Measurements from ENCODE around the gene LRRC18.

LRRC18 gene

DNA sequence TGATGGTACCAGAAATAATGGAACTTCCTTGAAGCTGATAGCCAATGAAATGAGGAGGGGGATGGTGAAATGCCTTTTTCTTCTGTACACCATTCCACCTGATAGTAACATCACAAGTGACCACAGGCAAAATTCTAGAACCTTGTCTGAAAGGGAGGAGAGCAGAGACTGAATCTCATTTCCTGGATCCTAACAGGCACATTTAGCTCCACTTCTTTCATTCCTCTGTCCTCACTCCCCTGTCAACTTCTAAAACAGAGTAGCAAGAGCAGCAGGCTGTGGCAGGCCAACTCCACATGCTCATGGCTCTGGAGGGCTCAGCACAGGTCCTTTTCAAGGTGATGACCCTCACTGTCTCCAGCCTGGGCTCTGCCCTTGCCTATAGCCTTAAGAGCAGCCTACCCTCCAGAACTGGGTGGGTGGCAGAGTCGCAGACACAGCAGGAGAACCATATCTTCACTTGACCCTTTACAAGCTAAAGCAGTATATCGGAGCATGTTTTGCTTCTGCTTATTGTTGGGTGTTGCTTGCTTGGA is at the start of gene LRRC18:
Gene LRRC18 (minus strand): TSS at position 51 of the 536 bp plus-strand sequence. CDS start 25,685 bp downstream, outside the sequence.
- no peak for DNase-seq (ENCODE audit: low read depth in 3 of 3, low spot score in 1 of 3)

DNA sequence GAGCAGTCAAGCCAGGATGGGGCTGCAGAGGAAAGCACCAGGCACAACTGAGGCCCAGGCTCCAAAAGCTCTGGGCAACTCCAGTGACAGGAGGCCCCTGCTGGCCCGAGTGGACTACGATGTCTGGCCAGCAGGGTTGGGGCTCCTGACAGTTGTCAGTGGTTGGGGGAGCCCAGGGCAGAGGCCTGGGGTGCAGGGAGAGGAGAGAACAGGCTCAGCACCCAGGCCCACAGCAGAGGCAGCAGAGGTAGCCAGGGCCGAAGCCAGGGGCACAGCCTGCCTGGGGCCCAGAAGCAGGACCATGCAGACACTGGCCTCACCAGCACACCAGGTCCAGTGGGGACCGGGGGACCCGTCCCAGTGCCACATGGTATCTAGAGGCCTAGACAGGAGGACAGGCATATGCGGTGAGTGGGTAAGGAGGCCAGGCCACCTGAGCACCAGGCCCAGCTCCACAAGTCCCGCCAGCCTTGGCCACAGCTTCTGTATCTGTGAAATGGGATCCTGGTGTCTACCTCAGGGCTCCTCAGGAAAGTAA is 46.0 kb upstream of the LRRC18 start:
- no peak for DNase-seq (ENCODE audit: low read depth in 3 of 3, low spot score in 1 of 3)

DNA sequence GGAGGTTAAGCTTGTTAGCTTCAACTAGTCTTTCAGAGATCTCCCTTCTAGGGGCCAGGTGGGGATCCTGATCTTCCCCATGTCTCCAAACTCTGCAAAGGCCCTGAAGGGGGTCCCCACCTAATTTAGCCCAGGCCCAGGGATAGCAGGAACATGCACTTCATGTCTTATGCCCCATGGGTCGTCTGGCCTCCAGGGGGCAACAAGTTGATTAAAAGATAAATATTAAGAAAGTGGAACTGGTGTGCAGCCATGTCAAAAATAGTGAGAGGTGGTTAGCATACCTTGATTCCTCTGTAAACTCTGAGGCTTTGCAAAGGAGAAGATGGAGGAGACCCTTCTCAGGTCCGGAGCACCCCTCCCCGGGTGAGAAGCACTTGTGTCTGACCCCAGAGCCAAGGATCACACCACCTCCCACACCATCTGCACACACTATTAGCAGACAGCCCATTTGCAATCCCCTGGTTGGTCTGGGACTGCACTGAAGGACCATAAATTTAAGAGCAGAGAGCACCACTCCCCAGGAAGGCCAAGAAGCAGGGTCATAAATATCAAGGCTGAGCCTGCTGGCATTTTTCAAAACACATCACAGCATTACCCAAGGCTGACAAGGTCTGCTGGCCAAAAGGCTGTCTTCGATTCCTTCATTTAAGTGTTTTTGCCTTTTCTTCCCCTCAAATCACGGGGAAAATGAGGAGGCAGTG is 44.2 kb upstream of the LRRC18 start:
- DNase-seq (ENCODE audit: low read depth in 3 of 3, low spot score in 1 of 3), result no peak

- DNase-seq (ENCODE audit: low read depth in 3 of 3, low spot score in 1 of 3), result no peak
These were observed 42.9 kb upstream of the LRRC18 start for GRCh38 chr10:48982584-48982983.

DNA sequence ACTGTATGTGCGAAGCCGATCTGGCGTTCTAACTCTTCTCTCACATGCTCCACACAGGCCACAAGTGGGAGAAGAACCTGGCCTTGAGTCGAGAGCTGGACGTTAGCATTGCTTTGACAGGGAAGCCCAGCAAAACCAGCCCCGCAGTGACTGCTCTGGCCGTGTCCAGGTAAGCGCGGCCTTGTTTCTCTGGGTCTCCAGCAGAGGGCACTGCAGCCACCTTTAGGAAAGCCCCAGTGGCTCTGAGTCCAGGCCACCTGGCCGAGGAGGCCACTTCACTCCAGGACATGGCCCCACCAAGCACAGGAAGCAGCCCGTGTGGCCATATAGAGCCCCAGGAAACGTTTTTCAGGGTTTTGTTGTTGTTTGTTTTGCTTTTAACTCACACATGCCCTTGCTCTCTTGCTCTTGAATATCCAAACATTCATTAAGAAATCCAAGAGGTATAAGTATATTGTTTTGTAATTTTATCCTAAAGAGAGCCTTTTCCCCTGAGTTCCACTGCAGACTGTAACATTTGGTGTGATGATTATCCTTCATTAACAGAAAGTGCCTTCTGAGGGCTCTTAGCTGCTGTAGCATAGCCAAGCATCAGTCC is 41.8 kb upstream of the LRRC18 start:
- DNase-seq (ENCODE audit: low read depth in 3 of 3, low spot score in 1 of 3), result peak in 1 of 3 donors; percentile 6

DNA sequence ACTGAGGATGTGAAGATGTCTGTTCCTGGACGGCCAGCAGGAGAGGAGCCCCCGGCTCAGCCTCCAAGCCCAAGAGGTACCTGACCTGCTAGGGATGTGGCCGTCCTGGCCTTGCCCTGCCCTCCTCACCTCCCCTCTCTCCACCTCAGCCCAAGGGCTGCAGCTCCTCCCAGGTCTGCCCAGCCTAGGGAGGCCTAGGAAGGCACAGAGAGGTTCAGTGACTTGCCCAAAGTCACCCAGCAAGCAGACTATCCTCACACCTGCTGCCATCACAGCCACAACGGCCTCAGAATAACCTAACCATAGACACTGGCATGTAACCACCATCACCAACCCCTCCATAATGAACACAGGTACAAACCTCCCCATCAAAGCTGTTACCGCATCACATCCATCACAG is 38.7 kb upstream of the LRRC18 start:
- DNase-seq (ENCODE audit: low read depth in 3 of 3, low spot score in 1 of 3), result no peak

DNA sequence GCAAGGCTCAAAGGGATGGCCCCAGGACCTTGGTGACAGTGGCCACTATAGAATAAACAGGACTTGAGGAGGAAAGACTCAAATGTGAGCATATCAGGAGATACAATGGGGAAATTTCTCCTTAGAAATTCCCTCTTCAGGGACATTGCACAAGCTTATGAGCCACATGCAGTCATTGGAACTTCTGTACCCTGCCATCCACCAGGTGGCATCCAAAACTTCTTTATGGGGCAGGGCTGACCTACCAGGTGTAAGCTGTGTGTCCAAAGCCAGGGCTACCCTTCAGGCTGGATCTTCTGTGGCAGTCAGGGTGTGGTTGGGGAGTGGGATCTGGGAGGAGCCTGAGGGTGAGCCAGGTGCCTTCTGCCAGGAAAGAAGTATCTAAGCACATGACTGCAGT is 36.6 kb upstream of the LRRC18 start:
- no peak for DNase-seq (ENCODE audit: low read depth in 3 of 3, low spot score in 1 of 3)

DNA sequence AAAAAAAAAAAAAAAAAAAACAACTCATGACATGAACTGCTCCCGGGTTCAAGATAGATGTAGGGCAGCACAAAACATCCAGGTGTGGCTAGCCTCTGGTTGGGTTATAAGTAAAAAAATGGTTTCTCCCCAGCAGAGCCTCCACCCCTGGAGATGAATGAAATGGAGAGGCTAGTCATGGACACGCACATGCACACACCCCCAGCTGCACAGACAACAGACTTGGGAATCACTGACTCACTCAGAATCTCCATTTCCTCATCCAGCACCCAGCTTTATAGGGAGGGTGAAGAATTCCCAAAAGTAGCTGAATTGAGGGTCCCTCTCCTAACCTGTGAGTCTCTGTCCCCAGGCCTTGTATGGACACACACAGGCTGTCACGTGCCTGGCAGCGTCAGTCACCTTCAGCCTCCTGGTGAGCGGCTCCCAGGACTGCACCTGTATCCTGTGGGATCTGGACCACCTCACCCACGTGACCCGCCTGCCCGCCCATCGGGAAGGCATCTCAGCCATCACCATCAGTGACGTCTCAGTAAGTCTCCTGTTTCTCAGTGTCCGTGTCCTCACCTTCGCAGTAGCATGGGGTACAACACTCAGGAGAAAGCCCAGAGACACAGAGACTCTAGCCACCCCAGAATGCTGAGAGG is 35.0 kb upstream of the LRRC18 start:
- no peak for DNase-seq (ENCODE audit: low read depth in 3 of 3, low spot score in 1 of 3)

DNA sequence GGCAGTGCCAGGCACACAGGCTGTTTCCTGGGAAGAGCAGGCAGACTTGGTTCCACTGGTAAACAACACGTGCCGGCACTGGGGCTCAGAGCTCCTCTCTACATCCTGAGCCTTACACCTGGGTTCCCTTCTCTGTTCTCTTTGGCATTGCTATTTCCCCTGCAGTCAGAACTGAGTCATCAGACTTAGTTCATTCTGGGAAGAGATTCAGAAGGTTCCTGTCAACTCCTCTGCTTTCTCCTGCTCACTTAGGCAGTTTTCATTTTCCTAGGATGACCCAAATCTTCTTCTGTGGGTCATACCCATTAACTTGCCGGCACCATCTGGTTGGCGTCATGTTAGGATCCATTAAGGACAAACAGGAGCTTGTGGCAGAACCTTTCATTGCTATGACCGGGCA is 33.4 kb upstream of the LRRC18 start:
- no peak for DNase-seq (ENCODE audit: low read depth in 3 of 3, low spot score in 1 of 3)

- DNase-seq (ENCODE audit: low read depth in 3 of 3, low spot score in 1 of 3), result no peak
These were observed 31.0 kb upstream of the LRRC18 start for GRCh38 chr10:48970654-48971053.

- no peak for DNase-seq (ENCODE audit: low read depth in 3 of 3, low spot score in 1 of 3)
These were observed 30.4 kb upstream of the LRRC18 start for GRCh38 chr10:48970046-48970445.

GRCh38 chr10:48968036-48968435 is 28.4 kb upstream of the LRRC18 start:
- no peak for DNase-seq (ENCODE audit: low read depth in 3 of 3, low spot score in 1 of 3)

DNA sequence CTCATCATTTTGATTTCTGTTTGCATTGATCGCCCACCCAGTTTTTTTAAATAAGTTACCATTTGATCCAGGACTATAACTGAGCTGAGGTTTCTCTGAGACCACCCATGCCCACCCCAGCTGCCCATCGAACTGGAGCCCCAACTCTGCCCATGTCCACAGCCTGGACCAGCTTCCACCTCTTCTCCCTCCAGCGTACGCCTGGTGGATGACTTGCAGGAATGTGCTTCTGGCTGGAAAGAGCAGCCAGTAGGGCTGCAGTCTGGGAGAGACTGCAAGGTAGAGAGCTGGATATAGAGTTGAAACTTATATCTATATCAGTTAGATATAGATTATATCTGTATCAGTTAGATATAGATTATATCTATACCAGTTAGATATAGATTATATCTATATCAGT is 25.8 kb upstream of the LRRC18 start:
- DNase-seq (ENCODE audit: low read depth in 3 of 3, low spot score in 1 of 3), result no peak

DNA sequence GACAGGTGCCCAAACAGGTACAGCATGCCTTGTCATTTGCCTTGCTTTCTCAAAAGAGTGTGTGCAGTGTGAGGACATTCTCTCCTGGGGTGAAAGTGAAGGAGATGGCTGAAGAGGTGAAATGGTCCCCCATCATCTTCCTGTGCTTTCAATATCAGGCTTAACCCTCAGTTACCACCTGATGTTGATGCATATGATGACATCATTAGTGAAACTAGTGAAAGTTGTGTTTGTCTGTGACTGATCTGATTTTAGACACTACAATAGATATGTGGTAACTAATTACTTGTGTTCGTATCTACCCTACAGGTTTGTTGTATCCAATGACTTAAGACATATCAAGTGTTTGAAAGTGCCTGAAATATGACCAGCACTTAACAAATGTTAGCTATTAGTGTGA is 24.4 kb upstream of the LRRC18 start:
- DNase-seq (ENCODE audit: low read depth in 3 of 3, low spot score in 1 of 3), result no peak

GRCh38 chr10:48958598-48959190 is 19.1 kb upstream of the LRRC18 start:
- DNase-seq (ENCODE audit: low read depth in 3 of 3, low spot score in 1 of 3), result no peak

DNA sequence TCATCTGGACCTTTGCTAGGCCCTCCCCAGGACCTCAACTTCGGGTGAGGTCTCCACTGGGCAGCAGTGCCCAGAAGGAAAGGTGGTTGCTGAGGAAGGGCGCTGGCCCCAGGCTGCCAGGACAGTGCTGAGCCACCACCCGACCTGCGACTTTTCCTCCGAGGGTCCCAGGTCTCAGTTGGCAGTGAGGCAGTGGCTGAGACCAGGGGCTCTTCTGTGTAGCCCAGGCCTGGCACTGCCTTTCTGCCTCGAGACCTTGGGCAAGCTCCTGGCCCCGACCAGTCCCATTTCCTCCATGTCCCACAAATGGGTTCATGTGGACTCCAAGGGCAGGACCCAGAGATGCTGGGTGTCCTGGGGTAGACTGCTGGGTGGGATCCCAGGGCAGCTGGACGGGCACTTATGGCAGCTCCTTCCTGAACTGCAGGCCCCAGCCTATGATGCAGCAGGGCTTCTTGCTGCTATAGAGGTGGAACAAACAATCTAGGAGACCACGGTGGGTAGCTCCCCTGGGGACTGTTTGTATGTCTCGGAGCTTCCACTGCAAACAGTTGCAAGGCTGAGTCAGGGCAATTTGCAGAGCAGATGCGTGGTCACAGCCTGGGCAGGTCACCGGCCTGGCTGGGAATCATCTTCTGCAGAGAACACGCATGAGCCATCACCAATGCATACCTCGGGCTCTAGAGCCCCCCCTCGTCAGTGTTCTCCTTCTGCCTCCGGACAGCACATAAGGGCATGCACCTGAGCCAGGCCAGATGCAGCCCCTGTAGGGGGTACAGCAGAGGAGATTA is 17.9 kb upstream of the LRRC18 start:
- DNase-seq (ENCODE audit: low read depth in 3 of 3, low spot score in 1 of 3), result no peak

GRCh38 chr10:48951707-48952106 is 12.1 kb upstream of the LRRC18 start:
- DNase-seq (ENCODE audit: low read depth in 3 of 3, low spot score in 1 of 3), result no peak

DNA sequence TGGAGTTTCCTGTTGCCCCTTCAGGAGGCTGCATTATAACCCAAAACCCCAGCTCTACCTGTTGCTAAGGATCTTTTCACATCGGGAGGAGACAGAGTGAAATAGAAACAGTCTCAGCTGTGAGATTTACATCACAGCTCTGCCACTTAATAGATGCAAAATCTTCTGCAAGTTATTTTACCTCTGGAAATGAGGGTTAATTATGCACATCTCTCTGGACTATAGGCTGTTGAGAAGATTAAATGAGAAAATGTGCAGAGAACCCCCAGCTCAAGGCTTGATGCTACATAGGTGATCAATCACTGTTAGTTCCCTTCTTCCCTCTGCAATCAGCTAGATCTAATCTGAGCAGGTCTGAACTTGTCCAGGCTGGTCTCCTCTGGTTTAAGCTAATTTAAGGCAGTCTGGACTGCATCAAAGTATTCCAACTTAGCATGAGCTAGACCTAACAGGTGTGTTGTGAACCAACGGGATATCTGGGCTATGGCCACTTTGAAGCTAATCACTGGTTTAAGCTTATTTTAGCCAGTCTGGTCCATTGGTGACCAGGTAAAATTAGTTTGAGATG is 8.9 kb upstream of the LRRC18 start:
- no peak for DNase-seq (ENCODE audit: low read depth in 3 of 3, low spot score in 1 of 3)

DNA sequence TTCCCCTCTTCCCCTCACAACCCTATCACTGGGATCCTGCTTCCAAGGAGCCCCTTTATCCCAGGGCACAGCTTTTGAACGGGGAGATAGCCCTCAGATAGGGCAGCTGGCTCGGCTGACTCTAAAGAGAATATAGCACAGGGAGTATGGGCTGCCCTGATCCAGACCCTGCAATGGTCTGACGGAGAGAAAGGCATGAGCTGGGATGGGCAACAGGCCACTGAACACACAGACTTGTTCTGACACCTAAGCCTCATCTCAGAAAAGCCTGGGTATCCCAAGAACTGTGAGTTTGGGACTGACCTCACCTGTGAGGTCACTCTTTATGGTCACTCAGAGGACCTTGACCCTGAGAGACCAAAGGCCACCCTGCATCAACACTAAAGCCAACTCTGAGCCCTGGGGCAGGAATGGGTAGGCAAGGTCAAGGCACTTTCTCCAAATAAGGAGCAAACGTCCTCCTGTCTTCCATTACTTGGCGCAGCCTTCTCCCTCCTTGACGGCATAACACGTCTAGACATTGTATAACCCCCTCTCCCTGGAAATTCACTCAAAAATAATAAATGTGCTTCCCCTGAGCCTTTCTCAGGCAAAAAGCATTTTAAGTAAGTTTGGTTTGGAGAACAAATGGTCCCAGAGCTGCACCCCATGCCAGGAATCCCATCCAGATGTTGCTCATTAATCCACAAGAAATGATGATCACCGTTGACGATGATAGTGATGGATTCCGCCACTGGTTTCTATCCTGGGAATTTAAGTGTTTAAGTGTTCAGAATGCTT is 8.2 kb upstream of the LRRC18 start:
- no peak for DNase-seq (ENCODE audit: low read depth in 3 of 3, low spot score in 1 of 3)
